Subcutaneous abdominal adipose tissue (tissue), 5 donors: ENCODE measurements around the gene ACIN1.

Experiments
- H3K27ac ChIP-seq: one replicate; pipeline ENCODE4 v1.7.0; 2013; ENCODE audit warnings: low read depth, mild to moderate bottlenecking, inconsistent platforms, low read length, moderate library complexity
- H3K27me3 ChIP-seq, 5 donors: one replicate each; pipeline ENCODE4 v1.7.0; 2013; ENCODE audit warnings: low read length in 5 of 5, inconsistent platforms in 1 of 5; ENCODE audit not compliant: control insufficient read depth in 5 of 5, insufficient read depth in 4 of 5
- H3K36me3 ChIP-seq, 5 donors: one replicate each; pipeline ENCODE4 v1.7.0; 2013; ENCODE audit warnings: low read length in 5 of 5; ENCODE audit not compliant: control insufficient read depth in 5 of 5, insufficient read depth in 5 of 5
- H3K4me1 ChIP-seq, 5 donors: one replicate each; pipeline ENCODE4 v1.7.0; 2013; ENCODE audit warnings: low read length in 5 of 5, mild to moderate bottlenecking in 3 of 5, moderate library complexity in 1 of 5; ENCODE audit not compliant: control insufficient read depth in 5 of 5, insufficient read depth in 5 of 5
- H3K4me3 ChIP-seq, 5 donors: one replicate each; pipeline ENCODE4 v1.7.0; 2013; ENCODE audit warnings: low read length in 5 of 5, low read depth in 1 of 5
- H3K9ac ChIP-seq, 5 donors: one replicate each; pipeline ENCODE4 v1.7.0; 2013; ENCODE audit warnings: low read length in 5 of 5, mild to moderate bottlenecking in 4 of 5, moderate library complexity in 3 of 5
- H3K9me3 ChIP-seq, 5 donors: one replicate each; pipeline ENCODE4 v1.7.0; 2013; ENCODE audit warnings: low read length in 5 of 5; ENCODE audit not compliant: control insufficient read depth in 5 of 5
- donor health status: healthy.
- donor health status: healthy.
- donor health status: healthy.
- donor health status: healthy.
- donor health status: healthy.

Gene ACIN1

DNA sequence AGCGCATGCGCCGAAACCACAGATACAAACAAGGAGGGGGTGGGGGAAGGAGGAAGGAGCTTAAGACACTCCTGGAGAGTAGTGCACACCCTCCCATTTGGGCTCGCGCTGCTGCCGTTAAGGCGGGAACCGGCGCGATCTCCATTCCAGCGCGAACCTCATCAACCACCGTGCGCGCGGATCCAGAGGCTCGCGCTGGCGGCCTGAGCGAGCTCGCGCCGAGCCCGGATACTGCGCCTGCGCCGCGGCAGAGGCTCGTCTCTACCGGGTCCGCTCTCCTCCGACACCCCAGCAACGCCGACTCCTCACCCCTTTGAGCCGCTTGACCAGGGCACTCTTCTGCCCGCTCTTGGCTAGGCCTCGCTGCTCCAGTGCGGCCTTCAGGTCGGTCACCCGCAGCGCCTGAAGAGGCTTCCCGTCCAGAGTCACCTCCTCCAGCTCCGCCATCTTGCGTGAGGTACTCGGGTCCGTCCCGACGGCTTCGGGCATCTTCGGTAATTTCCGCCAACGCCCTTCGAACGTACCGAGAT is at the start of gene ACIN1:
Gene ACIN1 (minus strand): TSS at position 471 of the 530 bp plus-strand sequence. CDS start 24 bp downstream, at position 447.
- peak within 1 kb of the TSS; percentile 98 for H3K27ac ChIP-seq
- peaks cover 9 to 43% (median 36%) of the 10 kb centered on the region in 5 donors for H3K4me1 ChIP-seq
- H3K4me3 ChIP-seq, result peak within 1 kb of the TSS; percentile 74 to 98 (median 97)
- H3K9ac ChIP-seq, result peak within 1 kb of the TSS; percentile 82 to 98 (median 97)
- H3K36me3 ChIP-seq, result peaks cover 24 to 47% (median 38%) of the 10 kb centered on the region in 5 donors
- no peaks in the 10 kb centered on the region for H3K27me3 ChIP-seq
- H3K9me3 ChIP-seq, result no peaks in the 10 kb centered on the region

- Histone ChIP-seq H3K9ac (no peak overlapping the region), H3K27me3 (no peaks in the 10 kb centered on the region), H3K36me3 (peaks cover 0 to 15% (median 14%) of the 10 kb centered on the region in 5 donors), H3K9me3 (no peaks in the 10 kb centered on the region), H3K27ac (no peak overlapping the region), H3K4me1 (peaks cover 0 to 34% (median 22%) of the 10 kb centered on the region in 5 donors), H3K4me3 (no peak overlapping the region)
These were observed 49.0 kb upstream of the ACIN1 start for GRCh38 chr14:23143911-23144310.

- H3K4me1 ChIP-seq, result peaks cover 0 to 34% (median 22%) of the 10 kb centered on the region in 5 donors
These were observed 47.9 kb upstream of the ACIN1 start for GRCh38 chr14:23142826-23143225.

DNA sequence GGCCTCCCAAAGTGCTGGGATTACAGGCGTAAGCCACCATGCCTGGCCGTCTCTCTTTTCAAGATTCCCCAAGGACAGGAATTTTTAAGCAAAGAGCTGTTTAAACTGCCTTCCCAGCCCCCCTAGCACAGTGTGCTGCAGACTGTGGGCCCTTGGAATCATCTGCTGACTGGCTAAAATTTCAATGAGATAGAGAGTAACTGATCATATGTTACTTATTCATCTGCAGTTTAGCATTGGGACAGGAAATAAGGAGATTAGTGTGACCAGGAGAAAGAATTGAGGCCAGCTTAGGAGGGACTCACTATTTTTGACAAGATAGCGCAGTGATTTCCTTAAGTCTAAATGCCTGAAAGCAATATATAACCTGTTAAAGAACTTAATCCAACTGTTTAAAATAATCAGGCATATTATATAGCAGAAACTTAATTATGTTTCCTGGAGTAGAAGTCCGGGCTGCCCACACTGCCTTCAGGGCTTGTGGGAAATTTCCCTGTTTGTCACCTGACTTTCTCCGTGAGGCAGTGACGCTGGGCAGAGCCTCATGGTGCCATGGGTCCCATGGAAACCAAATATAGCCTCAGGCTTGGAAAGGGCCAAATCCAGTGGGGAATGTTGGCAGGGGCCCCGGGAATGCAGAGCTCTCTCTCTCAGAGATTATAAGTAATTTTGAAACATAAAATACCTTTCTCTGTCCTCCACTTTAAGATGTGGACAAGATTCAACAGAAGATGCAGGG is 46.9 kb upstream of the ACIN1 start:
- Histone ChIP-seq H3K27me3 (no peaks in the 10 kb centered on the region), H3K4me1 (peaks cover 0 to 34% (median 20%) of the 10 kb centered on the region in 5 donors)

More at GRCh38 chr14:23142826-23143225, 47.9 kb upstream of the ACIN1 start:
- no peak overlapping the region for H3K27ac ChIP-seq
- no peaks in the 10 kb centered on the region for H3K9me3 ChIP-seq
- H3K4me3 ChIP-seq, result no peak overlapping the region
- peaks cover 0 to 26% (median 20%) of the 10 kb centered on the region in 5 donors for H3K36me3 ChIP-seq
- H3K27me3 ChIP-seq, result no peaks in the 10 kb centered on the region
- no peak overlapping the region for H3K9ac ChIP-seq

GRCh38 chr14:23140371-23140770 is 45.4 kb upstream of the ACIN1 start:
- H3K9me3 ChIP-seq, result no peaks in the 10 kb centered on the region
- H3K4me1 ChIP-seq, result peaks cover 0 to 19% (median 7%) of the 10 kb centered on the region in 5 donors
- H3K27ac ChIP-seq, result no peak overlapping the region
- no peak overlapping the region for H3K9ac ChIP-seq
- H3K36me3 ChIP-seq, result peaks cover 0 to 45% (median 36%) of the 10 kb centered on the region in 5 donors
- H3K4me3 ChIP-seq, result no peak overlapping the region
- no peaks in the 10 kb centered on the region for H3K27me3 ChIP-seq

More for the DNA sequence above, 46.9 kb upstream of the ACIN1 start:
- peaks cover 0 to 35% (median 26%) of the 10 kb centered on the region in 5 donors for H3K36me3 ChIP-seq
- no peak overlapping the region for H3K4me3 ChIP-seq
- no peaks in the 10 kb centered on the region for H3K9me3 ChIP-seq
- no peak overlapping the region for H3K9ac ChIP-seq
- peak overlapping the region; percentile 58 for H3K27ac ChIP-seq

DNA sequence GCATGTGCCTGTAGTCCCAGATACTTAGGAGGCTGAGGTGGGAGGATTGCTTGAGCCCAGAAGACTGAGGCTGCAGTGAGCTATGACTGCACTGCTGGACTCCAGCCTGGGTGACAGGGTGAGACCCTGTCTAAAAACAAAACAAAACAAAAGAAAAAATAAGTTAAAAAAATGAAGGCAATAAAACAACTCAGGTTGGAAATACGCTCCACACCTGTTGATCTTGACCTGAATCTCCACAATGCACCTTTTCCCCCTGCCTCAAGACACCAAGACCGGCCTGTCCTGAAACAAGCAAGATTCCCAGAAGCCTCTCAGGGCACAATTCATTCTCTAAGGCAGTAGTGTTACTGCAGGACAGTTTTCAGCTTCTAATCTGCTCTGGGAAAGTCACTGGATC is 44.9 kb upstream of the ACIN1 start:
- Histone ChIP-seq H3K9ac (no peak overlapping the region), H3K4me1 (peaks cover 0 to 18% (median 7%) of the 10 kb centered on the region in 5 donors), H3K4me3 (no peak overlapping the region), H3K27me3 (no peaks in the 10 kb centered on the region), H3K36me3 (peaks cover 0 to 45% (median 36%) of the 10 kb centered on the region in 5 donors), H3K9me3 (no peaks in the 10 kb centered on the region), H3K27ac (no peak overlapping the region)

DNA sequence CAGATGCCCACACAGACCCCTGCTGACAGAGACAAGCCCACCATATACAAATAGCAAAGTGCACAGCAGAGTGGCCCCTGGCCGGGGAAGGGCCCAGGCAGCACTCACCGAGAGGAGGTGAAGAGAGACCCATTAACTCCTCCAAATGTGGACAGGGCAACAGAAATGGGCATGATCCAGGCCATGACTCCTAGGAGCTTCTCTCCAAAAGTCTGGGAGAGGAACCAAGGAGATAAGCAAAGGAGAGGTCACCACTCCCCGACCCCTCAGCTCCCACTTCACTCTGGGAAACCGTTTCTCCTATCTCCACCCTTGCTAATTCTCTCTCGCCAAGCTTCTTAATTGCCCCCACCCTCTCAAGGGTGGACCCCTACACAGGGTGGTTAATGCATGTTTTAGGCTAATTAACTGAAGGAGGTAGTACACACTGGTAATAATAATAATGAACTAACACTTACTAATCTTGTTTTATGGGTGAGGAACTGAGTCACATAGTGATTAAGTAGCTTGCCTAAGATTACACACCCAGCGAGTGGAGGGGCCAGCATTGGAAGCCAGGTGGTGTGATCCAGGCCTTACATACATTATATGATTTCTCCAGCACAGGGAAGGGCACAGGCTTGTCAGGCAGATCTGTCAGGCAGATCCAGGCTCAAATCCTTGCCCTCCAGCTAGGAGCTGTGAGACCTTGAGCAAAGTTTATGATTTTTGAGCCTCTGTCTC is 43.0 kb upstream of the ACIN1 start:
- Histone ChIP-seq H3K9me3 (no peaks in the 10 kb centered on the region), H3K4me3 (no peak overlapping the region), H3K4me1 (peaks cover 0 to 14% (median 7%) of the 10 kb centered on the region in 5 donors), H3K36me3 (peaks cover 0 to 45% (median 36%) of the 10 kb centered on the region in 5 donors), H3K27ac (no peak overlapping the region), H3K27me3 (no peaks in the 10 kb centered on the region), H3K9ac (no peak overlapping the region)

DNA sequence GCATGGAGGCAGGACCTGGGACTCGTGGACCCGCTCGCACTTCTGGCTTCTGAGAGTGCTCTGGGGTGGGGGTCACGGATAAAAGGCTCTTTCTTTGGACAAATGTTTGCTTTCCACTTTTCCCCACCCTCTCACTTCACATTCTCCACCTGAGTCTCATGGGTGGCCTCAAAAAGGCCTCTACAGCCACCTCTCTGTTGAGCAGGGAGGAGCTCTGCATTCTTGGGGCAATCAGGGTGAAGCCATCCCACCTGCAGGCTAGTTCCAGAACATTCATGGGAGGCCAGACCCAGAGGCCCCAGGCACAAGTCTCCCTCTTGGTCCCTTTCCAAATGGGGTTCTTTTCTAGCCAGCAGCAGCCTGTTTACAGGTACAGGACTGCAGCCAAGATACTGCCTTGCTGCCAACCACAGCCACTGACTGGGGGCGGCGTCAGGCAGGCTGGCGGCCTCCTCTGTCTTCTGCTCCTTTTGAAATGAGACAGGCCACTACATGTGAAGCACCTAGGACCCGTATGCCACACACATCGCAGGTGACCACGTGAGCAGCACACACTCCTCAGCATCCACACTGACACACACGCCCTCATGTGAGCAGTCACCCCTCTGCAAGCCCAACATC is 42.4 kb upstream of the ACIN1 start:
- peaks cover 0 to 7% (median under 1%) of the 10 kb centered on the region in 5 donors for H3K4me1 ChIP-seq
- no peak overlapping the region for H3K4me3 ChIP-seq
- H3K36me3 ChIP-seq, result peaks cover 0 to 45% (median 36%) of the 10 kb centered on the region in 5 donors
- no peak overlapping the region for H3K9ac ChIP-seq
- no peaks in the 10 kb centered on the region for H3K27me3 ChIP-seq
- H3K27ac ChIP-seq, result no peak overlapping the region
- no peaks in the 10 kb centered on the region for H3K9me3 ChIP-seq

DNA sequence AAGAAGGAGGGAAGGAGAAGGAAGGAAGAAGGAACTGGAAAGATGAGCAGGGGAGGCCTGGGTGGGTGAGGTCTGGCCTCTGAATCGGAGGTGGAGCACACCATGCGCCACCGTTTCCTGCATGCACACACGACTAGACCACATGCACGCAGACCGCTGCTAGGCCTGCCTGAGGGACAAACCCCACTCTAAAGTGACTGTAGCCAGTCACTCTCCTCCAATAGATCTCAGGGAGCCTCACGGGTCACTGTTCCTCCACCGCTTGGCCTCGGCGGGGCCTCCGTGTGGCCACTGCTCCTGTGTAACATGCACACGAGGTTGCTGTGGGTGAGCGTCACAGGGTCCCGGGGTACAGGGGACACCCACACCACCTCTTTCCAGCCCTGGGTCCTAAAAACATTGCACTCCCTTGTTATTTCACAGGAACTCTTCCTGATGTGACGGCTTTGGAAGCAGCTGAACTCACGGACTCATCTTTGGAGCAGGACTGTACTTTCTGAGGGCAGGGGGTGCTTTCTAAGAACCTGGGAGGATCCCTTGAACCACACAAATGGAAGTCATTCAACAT is 41.7 kb upstream of the ACIN1 start:
- Histone ChIP-seq H3K9ac (no peak overlapping the region), H3K36me3 (peaks cover 0 to 46% (median 36%) of the 10 kb centered on the region in 5 donors), H3K4me1 (peaks cover 0 to 1% (median 0%) of the 10 kb centered on the region in 5 donors), H3K4me3 (no peak overlapping the region), H3K27ac (no peak overlapping the region), H3K27me3 (no peaks in the 10 kb centered on the region), H3K9me3 (no peaks in the 10 kb centered on the region)
